ENCODE measurements around the gene SLC2A4RG. TPM values are rescaled to one million over a fixed set of nuclear protein-coding genes. Genes with fewer than 3 reads are reported as not detected.

Gene SLC2A4RG
- total and polyA plus RNA-seq, 3 donors from 2014 or later, result 64.4 to 141 (median 123) TPM

DNA sequence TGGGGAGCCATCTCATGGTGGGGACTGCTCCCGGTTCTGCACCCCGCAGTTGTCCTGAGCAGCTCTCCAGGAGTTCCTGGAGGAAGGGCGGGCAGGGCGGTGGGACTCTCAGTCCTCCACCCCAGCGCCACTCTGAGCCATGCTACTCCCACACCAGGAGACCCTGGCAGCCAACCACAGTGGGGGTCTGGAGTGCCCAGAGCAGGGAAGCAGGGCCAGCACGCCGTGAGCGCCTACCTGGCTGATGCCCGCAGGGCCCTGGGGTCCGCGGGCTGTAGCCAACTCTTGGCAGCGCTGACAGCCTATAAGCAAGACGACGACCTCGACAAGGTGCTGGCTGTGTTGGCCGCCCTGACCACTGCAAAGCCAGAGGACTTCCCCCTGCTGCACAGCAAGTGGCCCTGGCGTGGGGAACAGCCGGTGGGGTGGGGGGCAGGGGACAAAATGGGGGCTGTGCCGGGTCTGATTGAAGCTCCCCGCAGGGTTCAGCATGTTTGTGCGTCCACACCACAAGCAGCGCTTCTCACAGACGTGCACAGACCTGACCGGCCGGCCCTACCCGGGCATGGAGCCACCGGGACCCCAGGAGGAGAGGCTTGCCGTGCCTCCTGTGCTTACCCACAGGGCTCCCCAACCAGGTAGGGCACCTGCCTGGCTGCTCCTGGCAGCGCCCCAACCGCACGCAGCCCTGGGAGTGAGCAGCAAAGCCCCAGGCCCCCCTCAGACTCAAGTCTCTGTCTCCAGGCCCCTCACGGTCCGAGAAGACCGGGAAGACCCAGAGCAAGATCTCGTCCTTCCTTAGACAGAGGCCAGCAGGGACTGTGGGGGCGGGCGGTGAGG lies 44.8 kb upstream of the SLC2A4RG start:
- H3K36me3 ChIP-seq (ENCODE audit: low read depth, missing control alignments), result no peaks in the 10 kb centered on the region
- intact Hi-C loops (cut with DNase I; ENCODE audit: low total_unique reads), result no loop called here
- H3K27ac ChIP-seq, result no peak overlapping the region
- H3K9me3 ChIP-seq, result no peaks in the 10 kb centered on the region
- no peak for DNase-seq
- no peak overlapping the region for H3K4me3 ChIP-seq
- TF ChIP-seq POLR2A (IDR thresholded peaks at IDR 0.05), result no peak
- TF ChIP-seq, protein P1, sequence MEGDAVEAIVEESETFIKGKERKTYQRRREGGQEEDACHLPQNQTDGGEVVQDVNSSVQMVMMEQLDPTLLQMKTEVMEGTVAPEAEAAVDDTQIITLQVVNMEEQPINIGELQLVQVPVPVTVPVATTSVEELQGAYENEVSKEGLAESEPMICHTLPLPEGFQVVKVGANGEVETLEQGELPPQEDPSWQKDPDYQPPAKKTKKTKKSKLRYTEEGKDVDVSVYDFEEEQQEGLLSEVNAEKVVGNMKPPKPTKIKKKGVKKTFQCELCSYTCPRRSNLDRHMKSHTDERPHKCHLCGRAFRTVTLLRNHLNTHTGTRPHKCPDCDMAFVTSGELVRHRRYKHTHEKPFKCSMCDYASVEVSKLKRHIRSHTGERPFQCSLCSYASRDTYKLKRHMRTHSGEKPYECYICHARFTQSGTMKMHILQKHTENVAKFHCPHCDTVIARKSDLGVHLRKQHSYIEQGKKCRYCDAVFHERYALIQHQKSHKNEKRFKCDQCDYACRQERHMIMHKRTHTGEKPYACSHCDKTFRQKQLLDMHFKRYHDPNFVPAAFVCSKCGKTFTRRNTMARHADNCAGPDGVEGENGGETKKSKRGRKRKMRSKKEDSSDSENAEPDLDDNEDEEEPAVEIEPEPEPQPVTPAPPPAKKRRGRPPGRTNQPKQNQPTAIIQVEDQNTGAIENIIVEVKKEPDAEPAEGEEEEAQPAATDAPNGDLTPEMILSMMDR (IDR thresholded peaks at IDR 0.05), result no peak
- 95 to 100% methylated on average over 2 to 37 of the region's 37 CpGs for WGBS, 2 donors
- H3K4me1 ChIP-seq, result peaks cover 9% of the 10 kb centered on the region
- no peaks in the 10 kb centered on the region for H3K27me3 ChIP-seq

DNA sequence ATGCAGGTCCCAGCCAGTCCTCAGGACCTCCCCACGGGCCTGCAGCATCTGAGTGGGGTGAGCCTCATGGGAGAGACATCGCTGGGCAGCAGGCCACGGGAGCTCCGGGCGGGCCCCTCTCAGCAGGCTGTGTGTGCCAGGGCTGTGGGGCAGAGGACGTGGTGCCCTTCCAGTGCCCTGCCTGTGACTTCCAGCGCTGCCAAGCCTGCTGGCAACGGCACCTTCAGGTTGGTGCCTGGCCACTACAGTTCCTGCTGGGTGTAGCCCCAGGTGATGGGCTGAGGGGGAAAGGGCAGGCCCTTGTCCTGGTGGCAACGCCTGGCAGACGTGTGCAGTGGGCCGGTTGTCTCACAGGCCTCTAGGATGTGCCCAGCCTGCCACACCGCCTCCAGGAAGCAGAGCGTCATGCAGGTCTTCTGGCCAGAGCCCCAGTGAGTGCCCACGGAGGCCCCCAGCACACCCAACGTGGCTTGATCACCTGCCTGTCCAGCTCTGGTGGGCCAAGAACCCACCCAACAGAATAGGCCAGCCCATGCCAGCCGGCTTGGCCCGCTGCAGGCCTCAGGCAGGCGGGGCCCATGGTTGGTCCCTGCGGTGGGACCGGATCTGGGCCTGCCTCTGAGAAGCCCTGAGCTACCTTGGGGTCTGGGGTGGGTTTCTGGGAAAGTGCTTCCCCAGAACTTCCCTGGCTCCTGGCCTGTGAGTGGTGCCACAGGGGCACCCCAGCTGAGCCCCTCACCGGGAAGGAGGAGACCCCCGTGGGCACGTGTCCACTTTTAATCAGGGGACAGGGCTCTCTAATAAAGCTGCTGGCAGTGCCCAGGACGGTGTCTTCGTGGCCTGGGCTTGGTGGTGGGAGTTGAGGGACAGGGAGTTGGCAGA lies 43.9 kb upstream of the SLC2A4RG start:
- Histone ChIP-seq H3K36me3 (ENCODE audit: low read depth, missing control alignments) (no peaks in the 10 kb centered on the region), H3K9me3 (no peaks in the 10 kb centered on the region), H3K27me3 (no peaks in the 10 kb centered on the region), H3K27ac (no peak overlapping the region), H3K4me3 (no peak overlapping the region), H3K4me1 (peaks cover 16% of the 10 kb centered on the region)
- 76 to 80% methylated on average over 10 to 24 of the region's 25 CpGs for WGBS, 2 donors
- intact Hi-C loops (cut with DNase I; ENCODE audit: low total_unique reads), result no loop called here
- TF ChIP-seq, protein P1 (IDR thresholded peaks at IDR 0.05), result no peak
- TF ChIP-seq POLR2A (IDR thresholded peaks at IDR 0.05), result no peak
- DNase-seq, result no peak

DNA sequence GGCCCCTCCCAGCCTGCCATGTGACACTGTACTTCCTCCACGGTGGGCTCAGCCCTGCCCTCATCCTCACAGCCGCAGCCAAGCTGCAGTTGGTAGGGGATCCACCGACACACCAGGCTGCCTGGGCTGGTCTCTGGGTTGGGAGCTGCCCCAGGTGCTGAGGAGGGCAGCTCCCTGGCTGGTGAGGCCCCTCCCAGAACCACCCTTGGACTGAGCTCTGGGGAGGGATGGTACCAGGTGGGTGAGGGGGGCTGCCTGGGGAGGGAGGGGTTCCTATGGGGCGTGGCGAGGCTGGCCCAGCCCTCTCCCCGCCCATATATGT lies 43.3 kb upstream of the SLC2A4RG start:
- intact Hi-C loops (cut with DNase I; ENCODE audit: low total_unique reads), result no loop called here
- Histone ChIP-seq H3K9me3 (no peaks in the 10 kb centered on the region), H3K36me3 (ENCODE audit: low read depth, missing control alignments) (no peaks in the 10 kb centered on the region), H3K27ac (no peak overlapping the region), H3K4me1 (peaks cover 19% of the 10 kb centered on the region), H3K4me3 (no peak overlapping the region), H3K27me3 (no peaks in the 10 kb centered on the region)
- no peak for TF ChIP-seq POLR2A (IDR thresholded peaks at IDR 0.05)
- TF ChIP-seq, protein P1 (IDR thresholded peaks at IDR 0.05), result no peak
- DNase-seq, result no peak
- 59% methylated on average over 6 of the region's 6 CpGs; no CpG with 5 or more reads in 1 of the 2 donors for WGBS, 2 donors

DNA sequence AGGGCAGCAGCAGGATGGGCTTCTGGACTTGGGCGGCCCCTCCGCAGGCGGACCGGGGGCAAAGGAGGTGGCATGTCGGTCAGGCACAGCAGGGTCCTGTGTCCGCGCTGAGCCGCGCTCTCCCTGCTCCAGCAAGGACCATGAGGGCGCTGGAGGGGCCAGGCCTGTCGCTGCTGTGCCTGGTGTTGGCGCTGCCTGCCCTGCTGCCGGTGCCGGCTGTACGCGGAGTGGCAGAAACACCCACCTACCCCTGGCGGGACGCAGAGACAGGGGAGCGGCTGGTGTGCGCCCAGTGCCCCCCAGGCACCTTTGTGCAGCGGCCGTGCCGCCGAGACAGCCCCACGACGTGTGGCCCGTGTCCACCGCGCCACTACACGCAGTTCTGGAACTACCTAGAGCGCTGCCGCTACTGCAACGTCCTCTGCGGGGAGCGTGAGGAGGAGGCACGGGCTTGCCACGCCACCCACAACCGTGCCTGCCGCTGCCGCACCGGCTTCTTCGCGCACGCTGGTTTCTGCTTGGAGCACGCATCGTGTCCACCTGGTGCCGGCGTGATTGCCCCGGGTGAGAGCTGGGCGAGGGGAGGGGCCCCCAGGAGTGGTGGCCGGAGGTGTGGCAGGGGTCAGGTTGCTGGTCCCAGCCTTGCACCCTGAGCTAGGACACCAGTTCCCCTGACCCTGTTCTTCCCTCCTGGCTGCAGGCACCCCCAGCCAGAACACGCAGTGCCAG lies 42.8 kb upstream of the SLC2A4RG start, which contains the start of gene TNFRSF6B:
TNFRSF6B (plus strand) TSS at position 25 of the 729 bp plus-strand sequence; CDS start at position 141, 116 bp downstream.
- 69 to 70% methylated on average over 24 to 52 of the region's 52 CpGs for WGBS, 2 donors
- intact Hi-C loops (cut with DNase I; ENCODE audit: low total_unique reads), result no loop called here
- no peak for DNase-seq
- no peaks in the 10 kb centered on the region for H3K27me3 ChIP-seq
- H3K36me3 ChIP-seq (ENCODE audit: low read depth, missing control alignments), result no peaks in the 10 kb centered on the region
- TF ChIP-seq, protein P1 (IDR thresholded peaks at IDR 0.05), result no peak
- TF ChIP-seq POLR2A (IDR thresholded peaks at IDR 0.05), result no peak
- no peak within 1 kb of the TSS for H3K27ac ChIP-seq
- H3K9me3 ChIP-seq, result no peaks in the 10 kb centered on the region
- peaks cover 19% of the 10 kb centered on the region for H3K4me1 ChIP-seq
- no peak within 1 kb of the TSS for H3K4me3 ChIP-seq
